Peyer's patch (tissue), 4 donors: ENCODE results near the gene PLXNA2.

ENCODE experiments used
- CTCF ChIP-seq, 6 experiments: fragments of 450-650 bp in 4 of 6; fragments of 200-600 bp in 2 of 6; sonication (generic) in 1 of 6; IDR thresholded peaks; one replicate each; pipeline ENCODE4 v1.5.1; 2017 to 2019; ENCODE audit warnings: antibody characterized with exemption in 6 of 6, mild to moderate bottlenecking in 3 of 6, moderate library complexity in 1 of 6
- POLR2A ChIP-seq, 2 donors: fragments of 450-650 bp; IDR thresholded peaks; one replicate each; pipeline ENCODE4 v1.5.1; 2017; ENCODE audit warnings: antibody characterized with exemption in 2 of 2, mild to moderate bottlenecking in 2 of 2, moderate library complexity in 2 of 2

DNA sequence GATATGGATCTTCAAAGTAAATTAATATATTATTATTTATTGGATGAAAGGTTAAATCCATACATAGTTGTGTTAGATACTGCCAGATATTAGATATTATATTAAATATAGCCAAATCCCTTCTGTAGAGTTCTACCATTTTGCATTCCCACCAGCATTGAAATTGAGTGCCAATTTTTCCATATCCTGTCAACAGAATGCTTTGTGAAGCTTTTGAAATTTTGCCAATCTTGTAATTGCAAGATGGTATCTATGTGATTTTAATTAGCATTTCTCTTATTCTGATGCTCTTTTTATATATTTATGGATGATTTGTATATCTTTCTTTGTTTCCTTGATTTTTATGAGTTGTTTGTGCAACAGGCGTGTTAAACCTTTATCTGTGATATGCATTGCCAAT is 266.3 kb downstream of the PLXNA2 start:
- TF ChIP-seq CTCF (IDR thresholded peaks at IDR 0.05) = no peak
- TF ChIP-seq POLR2A (IDR thresholded peaks at IDR 0.05) = no peak
